Esophagus squamous epithelium (tissue), 5 donors: ENCODE data around the gene MYO18B. TPM values are rescaled to one million over a fixed set of nuclear protein-coding genes. Genes with fewer than 3 reads are reported as not detected.

Experiments
- DNase-seq: peaks from one replicate; lab custom pipeline; 2025; lab: John Stamatoyannopoulos, UW
- H3K27ac ChIP-seq, 4 donors: fragments of 200-600 bp; sonication (generic); one replicate each; pipeline ENCODE4 v1.5.1; 2016 to 2019; ENCODE audit warnings: mild to moderate bottlenecking in 1 of 4
- H3K27me3 ChIP-seq, 4 donors: fragments of 200-600 bp; sonication (generic); 1 replicate in 3 of 4; 2 replicates in 1 of 4; pipeline versions ENCODE4 v1.5.1 to v1.6.0; 2017 to 2021; ENCODE audit warnings: antibody characterized with exemption in 1 of 4
- H3K36me3 ChIP-seq, 3 donors: fragments of 200-600 bp; sonication (generic); one replicate each; pipeline ENCODE4 v1.5.1; 2016 to 2019
- H3K4me1 ChIP-seq, 3 donors: fragments of 200-600 bp; sonication (generic); one replicate each; pipeline ENCODE4 v1.5.1; 2017 to 2019
- H3K4me3 ChIP-seq, 4 donors: fragments of 200-600 bp; sonication (generic); 1 replicate in 3 of 4; 2 replicates in 1 of 4; pipeline ENCODE4 v1.5.1; 2016 to 2019; ENCODE audit warnings: mild to moderate bottlenecking in 2 of 4, moderate library complexity in 1 of 4
- H3K9me3 ChIP-seq, 3 donors: fragments of 200-600 bp; sonication (generic); one replicate each; pipeline ENCODE4 v1.5.1; 2016 to 2019
- POLR2A ChIP-seq, 4 donors: fragments of 450-650 bp; IDR thresholded peaks; one replicate each; pipeline ENCODE4 v1.6.1; 2017; ENCODE audit warnings: antibody characterized with exemption in 4 of 4, mild to moderate bottlenecking in 4 of 4, moderate library complexity in 3 of 4
- WGBS, 2 donors: methylation state at CpG; one replicate each; pipeline ENCODE4 v1.1.5; 2018; 5-methylcytosine and 5-hydroxymethylcytosine counted together
- intact Hi-C: fragments of 100-400 bp; cut with DNase I; formaldehyde crosslinking; loops from one replicate; pipeline ENCODE4 v1.15.0; 2022
- total RNA-seq, 4 donors: library from RNA; depleted of rRNA; stranded (reverse); fragments of >200 nt; gene quantifications; one replicate each; pipeline ENCODE4 v1.1.0, GENCODE V29; 2016
- TF ChIP-seq, protein P1 (sequence below), 6 experiments: fragments of 450-650 bp in 4 of 6; fragments of 200-600 bp in 2 of 6; sonication (generic) in 2 of 6; IDR thresholded peaks; one replicate each; pipeline ENCODE4 v1.5.1; 2016 to 2019; ENCODE audit warnings: antibody characterized with exemption in 6 of 6, mild to moderate bottlenecking in 4 of 6, moderate library complexity in 4 of 6
- donor health status: DM: yes; HTN: yes; CAD: no.

The MYO18B gene
- total RNA-seq, 4 donors from 2014 or later, result 0.06 to 2.5 (median 0.17) TPM

DNA sequence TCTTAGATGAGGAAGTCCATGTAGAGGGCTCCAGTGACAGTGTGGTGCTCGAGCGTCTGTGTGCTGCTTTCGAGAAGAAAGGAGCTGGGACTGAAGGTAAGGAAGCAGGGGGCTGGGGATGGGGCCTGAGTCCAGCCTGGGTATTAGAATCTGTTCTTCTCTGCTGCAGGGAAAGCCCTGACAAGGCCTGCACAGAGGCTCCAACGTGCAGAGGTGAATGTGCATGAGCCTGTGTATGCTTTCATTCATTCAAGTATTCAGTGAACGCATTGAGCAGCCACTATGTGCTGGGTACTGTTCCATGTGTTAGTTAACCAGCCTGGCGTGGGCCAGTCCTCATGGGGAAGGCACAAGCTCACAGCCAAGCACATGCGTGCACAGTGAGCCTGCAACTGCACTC is 93.4 kb downstream of the MYO18B start:
- no peaks in the 10 kb centered on the region for H3K36me3 ChIP-seq
- intact Hi-C loops, result no loop called here
- no peak overlapping the region for H3K4me3 ChIP-seq
- no peaks in the 10 kb centered on the region for H3K4me1 ChIP-seq
- no peaks in the 10 kb centered on the region for H3K27me3 ChIP-seq
- H3K27ac ChIP-seq, result no peak overlapping the region
- no peaks in the 10 kb centered on the region for H3K9me3 ChIP-seq
- WGBS, 2 donors, result 67 to 69% methylated on average over 5 to 7 of the region's 7 CpGs
- no peak for DNase-seq
- TF ChIP-seq POLR2A (IDR thresholded peaks at IDR 0.05), result no peak
- TF ChIP-seq, protein P1, sequence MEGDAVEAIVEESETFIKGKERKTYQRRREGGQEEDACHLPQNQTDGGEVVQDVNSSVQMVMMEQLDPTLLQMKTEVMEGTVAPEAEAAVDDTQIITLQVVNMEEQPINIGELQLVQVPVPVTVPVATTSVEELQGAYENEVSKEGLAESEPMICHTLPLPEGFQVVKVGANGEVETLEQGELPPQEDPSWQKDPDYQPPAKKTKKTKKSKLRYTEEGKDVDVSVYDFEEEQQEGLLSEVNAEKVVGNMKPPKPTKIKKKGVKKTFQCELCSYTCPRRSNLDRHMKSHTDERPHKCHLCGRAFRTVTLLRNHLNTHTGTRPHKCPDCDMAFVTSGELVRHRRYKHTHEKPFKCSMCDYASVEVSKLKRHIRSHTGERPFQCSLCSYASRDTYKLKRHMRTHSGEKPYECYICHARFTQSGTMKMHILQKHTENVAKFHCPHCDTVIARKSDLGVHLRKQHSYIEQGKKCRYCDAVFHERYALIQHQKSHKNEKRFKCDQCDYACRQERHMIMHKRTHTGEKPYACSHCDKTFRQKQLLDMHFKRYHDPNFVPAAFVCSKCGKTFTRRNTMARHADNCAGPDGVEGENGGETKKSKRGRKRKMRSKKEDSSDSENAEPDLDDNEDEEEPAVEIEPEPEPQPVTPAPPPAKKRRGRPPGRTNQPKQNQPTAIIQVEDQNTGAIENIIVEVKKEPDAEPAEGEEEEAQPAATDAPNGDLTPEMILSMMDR (IDR thresholded peaks at IDR 0.05), result no peak

GRCh38 chr22:25837288-25837900 is 95.4 kb downstream of the MYO18B start:
- Histone ChIP-seq H3K9me3 (no peaks in the 10 kb centered on the region), H3K27ac (no peak overlapping the region), H3K27me3 (peaks cover 0 to 9% (median 0%) of the 10 kb centered on the region in 4 donors), H3K36me3 (no peaks in the 10 kb centered on the region), H3K4me1 (no peaks in the 10 kb centered on the region), H3K4me3 (no peak overlapping the region)
- DNase-seq, result no peak
- intact Hi-C loops, result no loop called here
- TF ChIP-seq POLR2A (IDR thresholded peaks at IDR 0.05), result no peak
- TF ChIP-seq, protein P1 (IDR thresholded peaks at IDR 0.05), result no peak
- 68 to 75% methylated on average over 8 to 9 of the region's 9 CpGs for WGBS, 2 donors

GRCh38 chr22:25838960-25839741 is 97.2 kb downstream of the MYO18B start:
- 68 to 75% methylated on average over 6 of the region's 12 CpGs for WGBS, 2 donors
- DNase-seq, result no peak

GRCh38 chr22:25839755-25840154 is 97.8 kb downstream of the MYO18B start:
- Histone ChIP-seq H3K36me3 (no peaks in the 10 kb centered on the region), H3K27me3 (peaks cover 0 to 14% (median 0%) of the 10 kb centered on the region in 4 donors), H3K4me1 (no peaks in the 10 kb centered on the region), H3K4me3 (no peak overlapping the region), H3K27ac (no peak overlapping the region), H3K9me3 (no peaks in the 10 kb centered on the region)
- intact Hi-C loops, result no loop called here
- 69 to 70% methylated on average over 5 to 6 of the region's 6 CpGs for WGBS, 2 donors
- DNase-seq, result no peak
- TF ChIP-seq, protein P1 (IDR thresholded peaks at IDR 0.05), result no peak

More at GRCh38 chr22:25838960-25839741, 97.2 kb downstream of the MYO18B start:
- no peaks in the 10 kb centered on the region for H3K36me3 ChIP-seq
- intact Hi-C loops, result no loop called here
- no peaks in the 10 kb centered on the region for H3K4me1 ChIP-seq
- TF ChIP-seq, protein P1 (IDR thresholded peaks at IDR 0.05), result no peak
- TF ChIP-seq POLR2A (IDR thresholded peaks at IDR 0.05), result no peak
- no peak overlapping the region for H3K4me3 ChIP-seq
- H3K9me3 ChIP-seq, result no peaks in the 10 kb centered on the region
- peaks cover 0 to 14% (median 0%) of the 10 kb centered on the region in 4 donors for H3K27me3 ChIP-seq
- no peak overlapping the region for H3K27ac ChIP-seq

GRCh38 chr22:25840167-25840566 is 98.2 kb downstream of the MYO18B start:
- no peak overlapping the region for H3K27ac ChIP-seq
- H3K4me3 ChIP-seq, result no peak overlapping the region
- no peaks in the 10 kb centered on the region for H3K9me3 ChIP-seq
- intact Hi-C loops, result no loop called here
- no peaks in the 10 kb centered on the region for H3K4me1 ChIP-seq
- no peak for DNase-seq
- H3K27me3 ChIP-seq, result peaks cover 0 to 14% (median 0%) of the 10 kb centered on the region in 4 donors
- TF ChIP-seq, protein P1 (IDR thresholded peaks at IDR 0.05), result no peak
- no peak for TF ChIP-seq POLR2A (IDR thresholded peaks at IDR 0.05)
- H3K36me3 ChIP-seq, result no peaks in the 10 kb centered on the region
- 71 to 79% methylated on average over 4 to 5 of the region's 5 CpGs for whole genome bisulfite sequencing, 2 donors
